ENCODE data around the gene CALN1.
"Not testable (repeated sequence)": the region's sequence is repeated elsewhere in the genome, so short reads cannot be mapped to it uniquely, and the experiment has no call there.

The CALN1 gene

GRCh38 chr7:71961283-71961682 is 450.9 kb downstream of the CALN1 start:
- no peak for DNase-seq

DNA sequence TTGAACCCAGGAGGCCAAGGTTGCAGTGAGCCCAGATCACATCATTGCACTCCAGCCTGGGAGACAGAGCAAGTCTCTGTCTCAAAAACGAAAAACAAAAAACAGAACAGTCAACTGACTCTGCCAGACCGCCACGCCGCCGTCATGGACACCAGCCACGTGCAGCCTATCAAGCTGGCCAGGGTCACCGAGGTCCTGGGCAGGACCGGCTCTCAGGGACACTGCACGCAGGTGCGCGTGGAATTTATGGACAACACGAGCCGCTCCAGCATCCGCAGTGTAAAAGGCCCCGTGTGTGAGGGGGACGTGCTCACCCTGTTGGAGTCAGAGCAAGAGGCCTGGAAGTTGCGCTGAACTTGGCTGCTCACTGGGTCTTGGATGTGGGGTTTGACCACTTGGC is 470.0 kb downstream of the CALN1 start:
- no peak for DNase-seq

- no peak for DNase-seq
Measured at GRCh38 chr7:71937840-71938371, 474.2 kb downstream of the CALN1 start.

DNA sequence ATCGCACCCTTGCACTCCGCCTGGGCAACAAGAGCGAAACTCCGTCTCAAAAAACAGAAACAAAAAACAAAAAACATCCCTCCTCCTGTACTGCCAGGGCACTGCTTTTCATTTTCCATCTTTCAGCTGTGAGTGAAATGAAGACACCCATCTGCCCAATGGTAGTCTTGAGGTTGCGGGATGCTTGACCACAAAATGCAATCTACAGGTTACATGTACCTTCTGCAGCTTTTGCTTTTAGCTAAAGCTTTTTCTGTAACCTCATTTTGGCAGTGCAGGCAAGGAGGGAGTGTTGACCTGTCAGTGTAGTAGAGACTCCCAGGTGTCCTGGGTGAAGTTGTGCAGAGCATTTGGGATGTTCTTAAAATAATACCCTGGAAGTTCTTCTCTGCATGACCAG is 476.5 kb downstream of the CALN1 start:
- DNase-seq: no peak

GRCh38 chr7:71933426-71933825 is 478.7 kb downstream of the CALN1 start:
- DNase-seq: no peak

- DNase-seq: peak; percentile 2
Measured at GRCh38 chr7:71925663-71926062, 486.5 kb downstream of the CALN1 start.

DNA sequence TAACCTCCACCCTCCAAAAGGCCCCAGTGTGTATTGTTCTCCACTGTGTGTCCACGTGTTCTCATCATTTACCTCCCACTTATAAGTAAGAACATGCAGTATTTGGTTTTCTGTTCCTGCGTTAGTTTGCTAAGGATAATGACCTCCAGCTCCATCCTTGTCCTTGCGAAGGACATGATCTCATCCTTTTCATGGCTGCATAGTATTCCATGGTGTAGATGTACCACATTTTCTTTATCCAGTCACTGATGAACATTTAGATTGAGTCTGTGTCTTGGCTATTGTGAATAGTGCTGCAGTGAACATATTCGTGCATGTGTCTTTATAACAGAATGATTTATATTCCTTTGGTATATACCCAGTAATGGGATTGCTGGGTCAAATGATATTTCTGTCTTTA is 497.9 kb downstream of the CALN1 start:
- not testable (repeated sequence) for DNase-seq

GRCh38 chr7:71912476-71912875 is 499.7 kb downstream of the CALN1 start:
- DNase-seq: no peak

GRCh38 chr7:71911051-71911450 is 501.1 kb downstream of the CALN1 start:
- DNase-seq: no peak

GRCh38 chr7:71905821-71906220 is 506.3 kb downstream of the CALN1 start:
- peak; percentile 6 for DNase-seq

DNA sequence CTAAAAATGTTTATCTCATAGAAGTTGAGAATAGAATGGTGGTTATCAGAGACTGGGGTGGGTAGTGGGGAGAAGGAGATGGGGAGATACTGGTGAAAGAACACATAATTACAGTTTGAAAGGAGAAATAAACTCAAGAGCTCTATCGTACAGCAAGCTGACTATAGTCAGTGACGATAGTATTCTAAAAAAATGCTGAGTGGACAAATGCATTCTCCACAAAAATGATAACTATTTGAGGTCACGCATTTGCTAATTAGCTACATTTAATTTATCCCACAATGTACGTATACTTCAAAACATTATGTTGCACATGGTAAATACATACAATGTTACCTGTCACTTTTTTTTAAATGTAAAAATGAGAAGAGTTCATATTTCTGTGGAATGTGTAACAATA is 507.7 kb downstream of the CALN1 start:
- no peak for DNase-seq

- DNase-seq: peak; percentile 28
Measured at GRCh38 chr7:71900556-71900955, 511.6 kb downstream of the CALN1 start.

DNA sequence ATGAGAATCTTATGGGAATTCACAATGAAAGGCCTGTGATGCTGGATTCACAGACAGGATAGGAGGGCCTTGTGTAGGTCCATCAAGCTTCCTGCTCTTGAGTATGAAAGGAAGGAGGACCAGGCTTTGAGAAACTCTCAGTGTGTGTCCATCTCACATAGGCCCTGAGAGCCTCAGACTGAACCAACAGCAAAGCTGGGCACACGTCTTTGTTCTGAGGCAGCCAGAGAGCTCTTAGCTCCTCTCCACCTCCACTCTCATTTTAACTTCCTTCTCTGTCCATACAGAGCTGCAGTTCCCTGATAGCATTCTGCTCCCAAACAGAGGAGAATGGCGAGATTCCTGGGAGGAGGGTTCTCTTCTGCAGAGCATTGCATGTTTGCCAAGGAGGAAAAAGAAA is 515.6 kb downstream of the CALN1 start:
- no peak for DNase-seq

DNA sequence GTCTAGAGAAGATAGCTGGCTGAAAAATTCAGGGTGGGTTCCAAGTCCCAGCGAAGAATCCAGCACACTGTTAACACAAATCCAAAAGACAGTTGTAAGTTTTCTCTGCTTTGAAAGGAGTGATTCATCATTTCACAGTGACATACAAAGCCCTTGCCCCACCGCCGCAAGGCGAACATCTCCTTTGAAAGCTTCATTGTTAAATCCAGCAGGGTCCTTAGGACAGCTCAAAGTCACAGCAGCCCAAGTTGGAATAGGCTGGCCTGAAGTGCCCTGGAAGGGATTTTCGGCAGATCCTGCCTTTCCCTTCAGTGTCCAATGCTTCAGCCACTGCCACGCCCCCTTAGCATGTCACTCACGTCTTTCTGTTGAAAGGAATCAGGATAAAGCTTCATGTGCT is 526.1 kb downstream of the CALN1 start:
- no peak for DNase-seq

- no peak for DNase-seq
Measured at GRCh38 chr7:71885487-71885886, 526.7 kb downstream of the CALN1 start.

DNA sequence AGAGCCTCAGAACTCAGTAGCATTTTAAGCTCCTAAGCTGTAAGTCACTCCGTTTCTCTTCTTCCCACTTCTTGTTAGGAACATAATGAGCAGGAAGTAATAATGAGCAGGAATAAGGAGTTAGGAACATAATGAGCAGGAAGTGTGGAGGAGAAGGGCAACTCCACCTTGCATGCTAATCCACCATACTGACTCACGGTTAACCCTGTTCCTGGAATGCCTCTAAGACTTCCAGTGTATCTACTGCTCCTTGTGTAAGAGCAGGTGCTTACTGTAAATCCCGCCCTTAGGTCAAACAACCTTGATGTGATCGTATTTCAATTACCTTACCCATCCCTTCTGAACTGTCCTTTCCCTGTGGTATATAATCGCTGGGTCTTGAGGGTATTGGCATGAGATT is 528.7 kb downstream of the CALN1 start:
- DNase-seq: no peak

- no peak for DNase-seq
Measured at GRCh38 chr7:71871446-71871845, 540.7 kb downstream of the CALN1 start.

- DNase-seq: no peak
Measured at GRCh38 chr7:71870812-71871211, 541.3 kb downstream of the CALN1 start.

- DNase-seq: peak; percentile 28
Measured at GRCh38 chr7:71868797-71869196, 543.3 kb downstream of the CALN1 start.

DNA sequence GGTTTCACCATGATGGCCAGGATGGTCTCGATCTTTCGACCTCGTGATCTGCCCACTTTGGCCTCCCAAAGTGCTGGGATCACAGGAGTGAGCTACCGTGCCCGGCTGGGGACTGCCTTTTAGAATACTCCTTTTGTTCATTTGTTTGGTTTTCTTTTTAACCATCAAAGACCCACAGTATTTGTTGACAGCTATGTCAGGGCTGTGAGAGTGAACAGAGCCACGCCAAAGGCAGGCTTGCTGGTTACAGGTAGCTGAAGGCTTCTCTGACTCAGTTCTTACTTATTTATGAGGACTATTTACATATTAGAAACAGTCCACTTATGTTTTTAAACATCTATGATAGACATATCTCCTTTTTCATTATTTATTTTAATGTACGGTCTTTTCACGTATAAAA is 544.5 kb downstream of the CALN1 start:
- DNase-seq: no peak

- no peak for DNase-seq
Measured at GRCh38 chr7:71865172-71865571, 547.0 kb downstream of the CALN1 start.

GRCh38 chr7:71864130-71864529 is 548.0 kb downstream of the CALN1 start:
- DNase-seq: no peak

DNA sequence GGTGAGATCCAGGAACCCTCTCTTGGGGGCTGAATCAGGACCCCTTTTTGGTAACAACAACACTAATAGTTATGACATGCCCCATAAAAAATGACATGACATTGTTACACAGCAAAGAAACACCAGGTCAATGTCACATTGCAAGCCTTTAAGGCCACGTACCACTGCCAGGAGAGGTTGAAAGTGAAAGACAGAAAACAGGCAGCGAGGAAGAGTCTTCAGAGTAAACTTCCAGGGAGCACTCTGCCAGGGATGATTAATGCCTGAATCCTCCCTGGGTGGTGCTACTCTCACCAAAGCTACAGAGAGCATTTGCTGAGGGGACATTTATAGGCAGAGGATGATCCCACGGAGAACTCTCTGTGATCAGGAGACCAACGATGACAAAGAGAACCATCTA is 551.6 kb downstream of the CALN1 start:
- no peak for DNase-seq

GRCh38 chr7:71857338-71857737 is 554.8 kb downstream of the CALN1 start:
- DNase-seq: no peak

DNA sequence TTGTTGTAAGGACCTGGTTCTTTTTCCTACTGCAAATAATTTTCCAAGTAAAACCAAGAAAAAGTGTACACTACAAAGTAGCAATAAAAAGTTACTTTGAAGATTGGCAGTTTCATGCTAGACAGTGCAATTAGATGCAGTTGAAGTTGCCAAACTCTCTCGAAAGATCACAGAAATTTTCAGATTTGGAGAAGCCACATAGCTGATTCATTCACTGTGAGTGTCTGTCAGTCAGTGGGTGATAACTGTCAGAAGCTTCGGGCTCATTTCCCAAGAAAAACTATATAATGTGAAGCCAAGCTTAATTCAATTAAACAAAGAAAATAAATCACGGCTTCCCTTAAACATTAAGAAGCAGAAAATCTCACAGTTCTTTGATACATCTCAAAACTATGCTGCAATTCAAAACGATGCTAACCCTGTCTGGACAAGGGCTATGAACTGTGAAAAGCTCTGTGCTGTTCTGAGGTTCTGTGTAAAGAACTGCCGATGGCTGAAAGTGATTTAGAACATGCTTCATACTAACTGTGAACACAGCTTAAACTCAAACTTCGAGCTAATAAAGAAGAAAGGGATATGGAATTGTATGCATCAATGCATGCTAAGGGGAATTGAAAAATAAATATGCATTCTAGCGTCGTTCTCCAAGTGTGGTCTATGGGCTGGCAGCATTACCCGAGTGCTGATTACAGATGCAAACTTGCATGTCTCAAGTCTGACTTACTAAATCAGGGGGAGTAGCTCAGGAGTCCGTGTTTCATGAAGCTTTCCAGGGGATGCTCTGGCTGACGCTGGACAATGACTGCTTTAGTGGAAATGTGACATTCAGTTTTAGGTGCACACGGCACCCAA is 557.4 kb downstream of the CALN1 start:
- no peak for DNase-seq

Data from hematopoietic multipotent progenitor cell treated with erythropoietin and hydrocortisone succinate and interleukin-3 and kit ligand, for 6 days (in vitro differentiated cells).